BJ (cell line): ENCODE results near the gene DNAJC4. TPM values are rescaled to one million over a fixed set of nuclear protein-coding genes. Genes with fewer than 3 reads are reported as not detected.

Experiments
- CTCF ChIA-PET: fragments of 350-600 bp; formaldehyde crosslinking; extraction: SDS; loops from one replicate; lab custom pipeline; 2021; ENCODE audit warnings: antibody characterized with exemption, inconsistent platforms; lab: Yijun Ruan, JAX
- POLR2A ChIA-PET: fragments of 300-600 bp; sonication (Branson Sonifier 250); formaldehyde crosslinking; extraction: SDS; loops from one replicate; lab custom pipeline; 2021; ENCODE audit warnings: antibody characterized with exemption; lab: Charles Lee
- DNase-seq: peaks from one replicate; pipeline ENCODE4 v3.0.0-alpha.2; 2011; ENCODE audit warnings: low read depth
- H3K27me3 ChIP-seq: 2 replicates; pipeline ENCODE4 v1.6.0; 2011; ENCODE audit warnings: low read length; ENCODE audit not compliant: control insufficient read depth, insufficient read depth
- H3K36me3 ChIP-seq: 2 replicates; pipeline ENCODE4 v1.5.1; 2011; ENCODE audit warnings: low read length; ENCODE audit not compliant: control insufficient read depth, insufficient read depth
- H3K4me3 ChIP-seq: 2 replicates; pipeline ENCODE4 v1.5.1; 2011; ENCODE audit warnings: low read depth, mild to moderate bottlenecking, control low read depth, low read length
- CTCF ChIP-seq: IDR thresholded peaks from 2 replicates; pipeline ENCODE4 v1.5.1; 2011; ENCODE audit warnings: low read depth, mild to moderate bottlenecking, control low read depth, inconsistent platforms, low read length, moderate library complexity; ENCODE audit not compliant: insufficient read depth
- polyA plus RNA-seq: library from polyadenylated mRNA; depleted of rRNA; stranded (reverse); fragments of >200 nt; gene quantifications from 2 replicates; pipeline ENCODE4 v1.2.3, GENCODE V29; 2011

The DNAJC4 gene
- polyA plus RNA-seq, 1 experiment = 42.1 TPM

- Histone ChIP-seq H3K4me3 (no peak overlapping the region), H3K36me3 (no peaks in the 10 kb centered on the region; the same call in 1 of the 2 replicates), H3K27me3 (no peaks in the 10 kb centered on the region)
- POLR2A ChIA-PET = no interaction called here
- DNase-seq = no peak
- no peak for TF ChIP-seq CTCF
- CTCF ChIA-PET = interaction anchor here (1.2 to 8.2 kb wide), 13 partner anchors 8 to 102 kb away, joined by 3 to 92 read pairs (median 15); partner anchors contain the start of genes CATSPERZ, ESRRA, FERMT3 and PRDX5
These were observed 19.4 kb downstream of the DNAJC4 start for GRCh38 chr11:64249563-64250414.

- no peak for DNase-seq
- ChIA-PET CTCF (interaction anchor here (0.6 to 8.2 kb wide), 20 partner anchors 8 to 107 kb away, joined by 3 to 92 read pairs (median 6); partner anchors contain the start of genes CATSPERZ, ESRRA, FERMT3 and FKBP2), POLR2A (no interaction called here)
- Histone ChIP-seq H3K27me3 (no peaks in the 10 kb centered on the region), H3K4me3 (peak overlapping the region; percentile 79), H3K36me3 (peaks cover 5% of the 10 kb centered on the region)
- no peak for TF ChIP-seq CTCF
These were observed 20.2 kb downstream of the DNAJC4 start for GRCh38 chr11:64250415-64251015.

- Histone ChIP-seq H3K36me3 (peaks cover 10% of the 10 kb centered on the region), H3K27me3 (no peaks in the 10 kb centered on the region), H3K4me3 (peak within 1 kb of the TSS; percentile 79)
- DNase-seq = no peak
- CTCF ChIA-PET = interaction anchor here (0.6 to 8.2 kb wide), 27 partner anchors 8 to 106 kb away, joined by 3 to 92 read pairs (median 5); partner anchors contain the start of genes CATSPERZ, DNAJC4, ESRRA and FERMT3
- POLR2A ChIA-PET = no interaction called here
- peak; percentile 68 for TF ChIP-seq CTCF
These were observed 20.8 kb downstream of the DNAJC4 start, which contains the start of gene PLCB3 for GRCh38 chr11:64251016-64251752. TSS of gene PLCB3 (plus strand) at chr11:64251530. CDS start at chr11:64251650, 120 bp downstream.

GRCh38 chr11:64251753-64252002 lies 21.3 kb downstream of the DNAJC4 start:
- no peak for DNase-seq
- H3K4me3 ChIP-seq = peak overlapping the region; percentile 79
- ChIA-PET CTCF (interaction anchor here (0.6 to 8.2 kb wide), 22 partner anchors 9 to 102 kb away, joined by 3 to 92 read pairs (median 6); partner anchors contain the start of genes CATSPERZ, DNAJC4, ESRRA and FERMT3), POLR2A (no interaction called here)
- no peaks in the 10 kb centered on the region for H3K27me3 ChIP-seq
- TF ChIP-seq CTCF = no peak
- H3K36me3 ChIP-seq = peaks cover 15% of the 10 kb centered on the region
